Left ventricle myocardium inferior (tissue), 1 donor: ENCODE measurements around the gene SEC63. TPM values are rescaled to one million over a fixed set of nuclear protein-coding genes. Genes with fewer than 3 reads are reported as not detected.

Source experiments
- DNase-seq: peaks from one replicate; pipeline ENCODE4 v3.0.0-alpha.2; 2020
- H3K27ac ChIP-seq: fragments of 200-600 bp; replicated peaks from 2 replicates; pipeline ENCODE4 v1.8.0; 2021
- H3K27me3 ChIP-seq: fragments of 200-600 bp; 2 replicates; pipeline ENCODE4 v1.8.0; 2021; ENCODE audit warnings: low read depth
- H3K36me3 ChIP-seq: fragments of 200-600 bp; 2 replicates; pipeline ENCODE4 v1.8.0; 2021
- H3K4me1 ChIP-seq: fragments of 200-600 bp; 2 replicates; pipeline ENCODE4 v1.8.0; 2021
- H3K4me3 ChIP-seq: fragments of 200-600 bp; 2 replicates; pipeline ENCODE4 v1.8.0; 2021; ENCODE audit warnings: mild to moderate bottlenecking, moderate library complexity
- H3K9me3 ChIP-seq: fragments of 200-600 bp; replicated peaks from 2 replicates; pipeline ENCODE4 v1.8.0; 2021
- intact Hi-C: fragments of 100-400 bp; cut with micrococcal nuclease; formaldehyde crosslinking; loops from one replicate; pipeline ENCODE4 v1.11.0; 2022
- total RNA-seq: library from RNA; stranded (reverse); fragmentation: NEBNext Ultra II Directional; extraction: Animal tissue kit (Norgen Biotek cat#: 25700); gene quantifications from one replicate; pipeline ENCODE4 v1.2.1, GENCODE V29; 2021
- TF ChIP-seq, protein P1 (sequence below): fragments of 200-600 bp; IDR thresholded peaks from 2 replicates; pipeline ENCODE4 v1.8.0; 2021; ENCODE audit warnings: antibody characterized with exemption, mild to moderate bottlenecking, borderline replicate concordance
- donor health status: DM: no; HTN: yes; CAD: no; lungs with severe emphysema.

Gene SEC63
- total RNA-seq, 1 donor from 2014 or later = 55.0 TPM

DNA sequence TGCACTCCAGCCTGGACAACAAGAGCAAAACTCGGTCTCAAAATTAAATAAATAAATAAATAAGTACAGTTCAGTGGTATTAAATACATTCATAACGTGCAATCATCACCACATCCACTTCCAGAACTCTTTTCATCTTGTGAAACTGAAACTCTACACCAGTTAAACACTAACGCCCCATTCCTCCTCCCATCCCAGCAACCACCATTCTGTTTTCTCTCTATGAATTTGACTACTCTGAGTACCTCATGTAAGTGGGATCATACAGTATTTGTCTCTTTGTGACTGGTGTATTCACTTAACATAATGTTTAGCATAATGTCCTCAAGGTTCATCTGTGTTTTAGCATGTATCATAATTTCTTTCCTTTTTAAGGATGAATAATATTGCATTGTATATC, 104.8 kb downstream of the SEC63 start:
- Histone ChIP-seq H3K4me3 (no peak overlapping the region), H3K9me3 (no peaks in the 10 kb centered on the region), H3K27ac (no peak overlapping the region), H3K36me3 (no peaks in the 10 kb centered on the region), H3K4me1 (peaks cover 5% of the 10 kb centered on the region), H3K27me3 (peaks cover 12% of the 10 kb centered on the region)
- TF ChIP-seq, protein P1, sequence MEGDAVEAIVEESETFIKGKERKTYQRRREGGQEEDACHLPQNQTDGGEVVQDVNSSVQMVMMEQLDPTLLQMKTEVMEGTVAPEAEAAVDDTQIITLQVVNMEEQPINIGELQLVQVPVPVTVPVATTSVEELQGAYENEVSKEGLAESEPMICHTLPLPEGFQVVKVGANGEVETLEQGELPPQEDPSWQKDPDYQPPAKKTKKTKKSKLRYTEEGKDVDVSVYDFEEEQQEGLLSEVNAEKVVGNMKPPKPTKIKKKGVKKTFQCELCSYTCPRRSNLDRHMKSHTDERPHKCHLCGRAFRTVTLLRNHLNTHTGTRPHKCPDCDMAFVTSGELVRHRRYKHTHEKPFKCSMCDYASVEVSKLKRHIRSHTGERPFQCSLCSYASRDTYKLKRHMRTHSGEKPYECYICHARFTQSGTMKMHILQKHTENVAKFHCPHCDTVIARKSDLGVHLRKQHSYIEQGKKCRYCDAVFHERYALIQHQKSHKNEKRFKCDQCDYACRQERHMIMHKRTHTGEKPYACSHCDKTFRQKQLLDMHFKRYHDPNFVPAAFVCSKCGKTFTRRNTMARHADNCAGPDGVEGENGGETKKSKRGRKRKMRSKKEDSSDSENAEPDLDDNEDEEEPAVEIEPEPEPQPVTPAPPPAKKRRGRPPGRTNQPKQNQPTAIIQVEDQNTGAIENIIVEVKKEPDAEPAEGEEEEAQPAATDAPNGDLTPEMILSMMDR = no peak
- DNase-seq = no peak
- intact Hi-C loops = no loop called here

DNA sequence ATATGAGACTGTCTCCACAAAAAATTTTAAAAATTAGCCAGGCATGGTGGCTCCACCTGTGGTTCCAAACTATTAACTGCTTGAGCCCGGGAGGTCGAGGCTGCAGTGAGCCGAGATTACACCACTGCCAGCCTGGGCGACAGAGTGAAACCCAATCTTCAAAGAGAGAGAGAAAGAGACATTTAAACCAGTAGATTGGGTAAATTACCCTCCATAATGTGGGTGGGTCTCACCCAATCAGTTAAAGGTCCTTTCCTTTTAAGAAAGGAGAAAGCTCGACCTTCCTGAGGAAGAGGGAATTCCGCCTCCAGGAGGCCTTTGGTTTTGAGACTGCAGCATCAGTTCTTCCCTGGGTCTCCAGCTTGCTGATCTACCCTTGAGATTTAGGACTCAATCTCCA, 108.7 kb downstream of the SEC63 start:
- peaks cover 11% of the 10 kb centered on the region for H3K4me1 ChIP-seq
- no peak overlapping the region for H3K4me3 ChIP-seq
- DNase-seq = no peak
- TF ChIP-seq, protein P1 = no peak
- no peaks in the 10 kb centered on the region for H3K36me3 ChIP-seq
- no peaks in the 10 kb centered on the region for H3K9me3 ChIP-seq
- peaks cover 40% of the 10 kb centered on the region for H3K27me3 ChIP-seq
- H3K27ac ChIP-seq = no peak overlapping the region
- intact Hi-C loops = loop anchor here (10.0 kb wide), 1 partner anchor 175 kb away; no protein-coding TSS in a partner anchor

DNA sequence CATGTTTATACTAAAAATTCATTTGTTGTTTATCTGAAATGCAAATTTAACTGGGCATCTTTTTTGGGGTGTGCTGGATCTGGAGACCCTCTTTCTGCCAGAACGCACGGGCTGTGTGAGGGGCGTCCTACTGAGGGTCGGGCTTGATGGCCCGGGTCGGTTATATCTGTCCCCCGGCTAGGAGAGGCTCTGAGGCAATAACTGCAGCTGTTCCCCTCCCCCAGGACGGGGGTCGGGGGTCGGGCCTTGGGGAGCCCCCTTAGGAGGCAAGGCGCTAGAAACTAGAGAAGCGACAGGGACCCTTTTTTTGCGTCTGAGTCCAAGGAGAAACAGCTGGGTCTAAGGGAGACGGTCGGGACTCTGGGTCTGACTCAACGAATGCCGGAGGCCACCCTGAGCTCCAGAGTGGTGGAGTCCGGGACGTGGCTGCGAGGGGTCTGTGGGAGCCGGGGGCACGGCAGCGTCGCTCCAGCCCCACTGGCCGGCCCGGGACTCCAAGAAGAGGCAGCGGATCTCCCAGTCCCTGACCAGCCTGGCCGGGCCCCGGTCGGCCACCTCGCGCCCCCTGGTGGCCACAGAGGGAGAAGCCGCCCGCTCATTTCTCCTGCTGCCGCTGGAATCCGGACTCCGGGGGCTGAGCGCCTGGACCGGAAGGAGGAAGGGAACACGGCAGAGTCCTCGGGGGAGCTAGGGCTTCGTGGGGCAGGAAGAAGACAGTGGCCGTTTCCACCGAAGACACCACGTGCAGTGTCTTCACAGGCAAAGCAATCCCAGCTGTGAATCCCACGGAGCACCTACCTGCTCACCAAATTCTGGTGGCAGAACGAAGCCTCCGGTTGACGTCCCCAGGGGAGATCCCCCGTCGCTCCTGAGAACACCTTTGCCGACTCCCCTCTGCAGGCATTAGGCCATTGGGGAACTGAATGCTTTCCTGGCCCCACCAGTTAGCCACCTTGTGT, 109.9 kb downstream of the SEC63 start:
- Histone ChIP-seq H3K9me3 (no peaks in the 10 kb centered on the region), H3K36me3 (no peaks in the 10 kb centered on the region), H3K4me3 (peak overlapping the region; percentile 60), H3K27ac (no peak overlapping the region), H3K27me3 (peaks cover 40% of the 10 kb centered on the region), H3K4me1 (peaks cover 11% of the 10 kb centered on the region)
- TF ChIP-seq, protein P1 = peak; percentile 97
- intact Hi-C loops = loop anchor here (10.0 kb wide), 1 partner anchor 173 kb away; no protein-coding TSS in a partner anchor
- DNase-seq = peak; percentile 84

DNA sequence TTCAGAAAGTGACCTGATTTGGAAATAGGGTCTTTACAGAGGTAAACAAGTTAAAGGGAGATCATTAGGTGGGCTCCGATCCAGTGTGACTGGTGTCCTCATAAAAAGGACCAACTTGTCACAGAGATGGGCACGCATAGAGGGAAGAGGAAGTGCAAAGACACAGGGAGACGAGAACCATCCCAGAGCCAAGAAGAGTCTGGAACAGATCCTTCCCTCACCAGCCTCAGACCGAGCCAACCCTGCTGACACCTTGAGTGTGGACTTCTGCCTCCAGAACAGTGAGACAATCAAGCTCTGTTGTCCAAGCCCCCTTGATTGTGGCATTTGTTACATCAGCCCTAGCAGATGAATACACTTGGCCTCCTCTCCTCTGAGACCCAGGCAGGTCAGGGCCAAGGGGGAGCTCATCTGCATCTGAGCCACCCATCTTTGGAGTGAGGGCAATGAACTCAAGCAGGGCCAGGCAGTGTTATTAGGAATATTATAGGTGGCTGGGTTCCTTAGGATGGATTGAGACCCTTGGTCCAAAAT, 111.7 kb downstream of the SEC63 start:
- Histone ChIP-seq H3K4me1 (peaks cover 11% of the 10 kb centered on the region), H3K27ac (no peak overlapping the region), H3K27me3 (peaks cover 40% of the 10 kb centered on the region), H3K9me3 (no peaks in the 10 kb centered on the region), H3K36me3 (no peaks in the 10 kb centered on the region), H3K4me3 (no peak overlapping the region)
- TF ChIP-seq, protein P1 = no peak
- intact Hi-C loops = loop anchor here (10.0 kb wide), 1 partner anchor 172 kb away; no protein-coding TSS in a partner anchor
- no peak for DNase-seq

DNA sequence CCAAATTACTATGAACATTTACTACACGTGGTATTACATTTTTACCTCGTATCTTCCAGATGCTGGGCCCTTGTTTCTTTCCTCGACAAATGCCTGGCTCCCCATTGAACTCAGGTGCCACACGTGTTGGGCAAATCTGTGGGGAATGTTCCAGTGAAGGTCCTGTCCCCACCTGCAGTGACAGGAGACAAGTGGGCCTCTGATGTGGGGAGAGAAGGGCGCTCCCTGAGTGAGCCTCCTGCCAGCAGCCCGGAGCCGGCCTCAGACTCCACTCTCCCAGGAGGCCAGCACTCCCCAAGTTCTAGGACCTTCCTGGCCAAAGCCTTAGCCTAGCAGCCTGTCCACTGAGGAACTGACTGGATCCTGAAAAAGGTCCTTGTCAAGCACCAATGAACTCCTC, 112.2 kb downstream of the SEC63 start:
- TF ChIP-seq, protein P1 = no peak
- Histone ChIP-seq H3K9me3 (no peaks in the 10 kb centered on the region), H3K27ac (no peak overlapping the region), H3K4me1 (peaks cover 11% of the 10 kb centered on the region), H3K27me3 (peaks cover 40% of the 10 kb centered on the region), H3K4me3 (no peak overlapping the region), H3K36me3 (no peaks in the 10 kb centered on the region)
- DNase-seq = no peak
- intact Hi-C loops = loop anchor here (10.0 kb wide), 1 partner anchor 171 kb away; no protein-coding TSS in a partner anchor
